Stimulated activated naive CD8-positive, alpha-beta T cell treated with anti-CD3 and anti-CD28 coated beads, Interleukin-15, Interleukin-2, amounts not matched to agents 100 ng/mL and 50 ng/mL, for 24 hours (primary cell): ENCODE data around the gene ACAP1.

Experiments
- H3K27ac Mint-ChIP-seq: one replicate; pipeline ENCODE4 v1.8.0; 2021; ENCODE audit warnings: mild to moderate bottlenecking, mixed read lengths
- H3K27me3 Mint-ChIP-seq: one replicate; pipeline ENCODE4 v1.8.0; 2021; ENCODE audit warnings: mixed read lengths
- H3K36me3 Mint-ChIP-seq: one replicate; pipeline ENCODE4 v1.8.0; 2021; ENCODE audit warnings: low read depth, mixed read lengths
- H3K4me1 Mint-ChIP-seq: one replicate; pipeline ENCODE4 v1.8.0; 2021; ENCODE audit warnings: low read depth, mixed read lengths
- H3K4me3 Mint-ChIP-seq: one replicate; pipeline ENCODE4 v1.8.0; 2021; ENCODE audit warnings: mild to moderate bottlenecking, mixed read lengths
- H3K9me3 Mint-ChIP-seq: one replicate; pipeline ENCODE4 v1.8.0; 2021; ENCODE audit warnings: mixed read lengths

The ACAP1 gene

GRCh38 chr17:7306911-7307685, 29.2 kb upstream of the ACAP1 start, which contains the start of gene EIF5A:
EIF5A (plus strand) TSS chr17:7307628; CDS start chr17:7309636, 2,008 bp downstream.
- H3K36me3 Mint-ChIP-seq = peaks cover 43% of the 10 kb centered on the region
- H3K9me3 Mint-ChIP-seq = no peaks in the 10 kb centered on the region
- peaks cover under 1% of the 10 kb centered on the region for H3K27me3 Mint-ChIP-seq
- H3K4me1 Mint-ChIP-seq = peaks cover 45% of the 10 kb centered on the region
- peak within 1 kb of the TSS; percentile 100 for H3K27ac Mint-ChIP-seq
- H3K4me3 Mint-ChIP-seq = peak within 1 kb of the TSS; percentile 98

- peaks cover 51% of the 10 kb centered on the region for H3K36me3 Mint-ChIP-seq
- H3K4me3 Mint-ChIP-seq = peak overlapping the region; percentile 98
- H3K4me1 Mint-ChIP-seq = peaks cover 53% of the 10 kb centered on the region
- H3K9me3 Mint-ChIP-seq = no peaks in the 10 kb centered on the region
- H3K27ac Mint-ChIP-seq = peak overlapping the region; percentile 100
- no peaks in the 10 kb centered on the region for H3K27me3 Mint-ChIP-seq
Observed at GRCh38 chr17:7307686-7308624, 28.4 kb upstream of the ACAP1 start.

GRCh38 chr17:7308625-7309433, 27.5 kb upstream of the ACAP1 start:
- peak overlapping the region; percentile 100 for H3K27ac Mint-ChIP-seq
- no peaks in the 10 kb centered on the region for H3K27me3 Mint-ChIP-seq

GRCh38 chr17:7309628-7310027, 26.7 kb upstream of the ACAP1 start:
- Mint-ChIP-seq H3K36me3 (peaks cover 68% of the 10 kb centered on the region), H3K9me3 (no peaks in the 10 kb centered on the region), H3K4me1 (peaks cover 70% of the 10 kb centered on the region), H3K4me3 (peak overlapping the region; percentile 98), H3K27me3 (no peaks in the 10 kb centered on the region), H3K27ac (peak overlapping the region; percentile 100)

More at GRCh38 chr17:7308625-7309433, 27.5 kb upstream of the ACAP1 start:
- peaks cover 62% of the 10 kb centered on the region for H3K4me1 Mint-ChIP-seq
- peak overlapping the region; percentile 98 for H3K4me3 Mint-ChIP-seq
- peaks cover 60% of the 10 kb centered on the region for H3K36me3 Mint-ChIP-seq
- H3K9me3 Mint-ChIP-seq = no peaks in the 10 kb centered on the region

- Mint-ChIP-seq H3K36me3 (peaks cover 69% of the 10 kb centered on the region), H3K27ac (peak overlapping the region; percentile 100), H3K27me3 (no peaks in the 10 kb centered on the region), H3K4me3 (peak overlapping the region; percentile 98), H3K9me3 (no peaks in the 10 kb centered on the region), H3K4me1 (peaks cover 72% of the 10 kb centered on the region)
Observed at GRCh38 chr17:7311110-7311705, 25.1 kb upstream of the ACAP1 start.

- H3K4me3 Mint-ChIP-seq = peak overlapping the region; percentile 93
- H3K36me3 Mint-ChIP-seq = peaks cover 72% of the 10 kb centered on the region
- no peaks in the 10 kb centered on the region for H3K27me3 Mint-ChIP-seq
- H3K4me1 Mint-ChIP-seq = peaks cover 65% of the 10 kb centered on the region
- peak overlapping the region; percentile 83 for H3K27ac Mint-ChIP-seq
- H3K9me3 Mint-ChIP-seq = no peaks in the 10 kb centered on the region
Observed at GRCh38 chr17:7312432-7313087, 23.8 kb upstream of the ACAP1 start.

GRCh38 chr17:7313088-7313889, 23.0 kb upstream of the ACAP1 start:
- Mint-ChIP-seq H3K27me3 (no peaks in the 10 kb centered on the region), H3K4me3 (peak overlapping the region; percentile 93), H3K27ac (peak overlapping the region; percentile 92), H3K9me3 (no peaks in the 10 kb centered on the region), H3K4me1 (peaks cover 65% of the 10 kb centered on the region), H3K36me3 (peaks cover 79% of the 10 kb centered on the region)

- peak overlapping the region; percentile 92 for H3K27ac Mint-ChIP-seq
- H3K4me1 Mint-ChIP-seq = peaks cover 60% of the 10 kb centered on the region
- peak overlapping the region; percentile 93 for H3K4me3 Mint-ChIP-seq
- H3K27me3 Mint-ChIP-seq = no peaks in the 10 kb centered on the region
- H3K36me3 Mint-ChIP-seq = peaks cover 77% of the 10 kb centered on the region
- H3K9me3 Mint-ChIP-seq = no peaks in the 10 kb centered on the region
Observed at GRCh38 chr17:7313890-7314718, 22.2 kb upstream of the ACAP1 start.

- Mint-ChIP-seq H3K9me3 (no peaks in the 10 kb centered on the region), H3K4me1 (peaks cover 51% of the 10 kb centered on the region), H3K4me3 (peak within 1 kb of the TSS; percentile 93), H3K27ac (peak within 1 kb of the TSS; percentile 92), H3K36me3 (peaks cover 69% of the 10 kb centered on the region), H3K27me3 (no peaks in the 10 kb centered on the region)
Observed at GRCh38 chr17:7314719-7315569, 21.4 kb upstream of the ACAP1 start, which contains the start of gene GPS2. GPS2 (minus strand) TSS chr17:7315360; CDS start chr17:7315052, 308 bp downstream.

GRCh38 chr17:7315570-7316235, 20.6 kb upstream of the ACAP1 start:
- Mint-ChIP-seq H3K4me1 (peaks cover 44% of the 10 kb centered on the region), H3K27ac (peak overlapping the region; percentile 81), H3K9me3 (no peaks in the 10 kb centered on the region), H3K27me3 (no peaks in the 10 kb centered on the region), H3K36me3 (peaks cover 68% of the 10 kb centered on the region), H3K4me3 (peak overlapping the region; percentile 93)

GRCh38 chr17:7317161-7317803, 19.0 kb upstream of the ACAP1 start:
- Mint-ChIP-seq H3K27me3 (no peaks in the 10 kb centered on the region), H3K36me3 (peaks cover 66% of the 10 kb centered on the region), H3K4me3 (peak overlapping the region; percentile 15), H3K4me1 (peaks cover 30% of the 10 kb centered on the region), H3K9me3 (no peaks in the 10 kb centered on the region), H3K27ac (no peak overlapping the region)
